ES-I3 (cell line): ENCODE results near the gene GAL3ST3.
"Not testable (repeated sequence)": the region's sequence is repeated elsewhere in the genome, so short reads cannot be mapped to it uniquely, and the experiment has no call there.

Experiments
- H3K36me3 ChIP-seq: 2 replicates; pipeline ENCODE4 v1.6.1; 2013; ENCODE audit warnings: mild to moderate bottlenecking, low read length, control low read depth, moderate library complexity; ENCODE audit not compliant: insufficient read depth
- H3K4me1 ChIP-seq: 2 replicates; pipeline ENCODE4 v1.6.1; 2013; ENCODE audit warnings: mild to moderate bottlenecking, control low read depth, low read length; ENCODE audit not compliant: insufficient read depth
- H3K9ac ChIP-seq: 2 replicates; pipeline ENCODE4 v1.6.1; 2013; ENCODE audit warnings: low read depth, mild to moderate bottlenecking, low read length, moderate library complexity
- H3K9me3 ChIP-seq: 2 replicates; pipeline ENCODE4 v1.6.1; 2013; ENCODE audit warnings: mild to moderate bottlenecking, low read length, moderate library complexity; ENCODE audit not compliant: control insufficient read depth, insufficient read depth

GAL3ST3 gene

GRCh38 chr11:66048547-66049323 lies at the start of gene GAL3ST3:
Gene GAL3ST3, minus strand, starts transcription at chr11:66049161. Its CDS starts 3,746 bp downstream, at chr11:66045415.
- peak within 1 kb of the TSS; percentile 51; the same call in 1 of the 2 replicates for H3K9ac ChIP-seq
- no peaks in the 10 kb centered on the region for H3K9me3 ChIP-seq

GRCh38 chr11:66092125-66092524 lies 43.2 kb upstream of the GAL3ST3 start:
- not testable (repeated sequence) for H3K9me3 ChIP-seq, H3K36me3 ChIP-seq, H3K4me1 ChIP-seq, H3K9ac ChIP-seq

More at GRCh38 chr11:66048547-66049323, at the start of gene GAL3ST3:
- Histone ChIP-seq H3K4me1 (peaks cover 15% of the 10 kb centered on the region; the same call in 1 of the 2 replicates), H3K36me3 (no peaks in the 10 kb centered on the region)

GRCh38 chr11:66090288-66090687 lies 41.3 kb upstream of the GAL3ST3 start:
- Histone ChIP-seq H3K36me3 (no peaks in the 10 kb centered on the region), H3K9me3 (no peaks in the 10 kb centered on the region), H3K4me1 (no peaks in the 10 kb centered on the region), H3K9ac (no peak overlapping the region)

GRCh38 chr11:66089067-66089466 lies 40.1 kb upstream of the GAL3ST3 start:
- Histone ChIP-seq H3K36me3 (no peaks in the 10 kb centered on the region), H3K4me1 (no peaks in the 10 kb centered on the region), H3K9ac (no peak overlapping the region), H3K9me3 (no peaks in the 10 kb centered on the region)

GRCh38 chr11:66087148-66087908 lies 38.4 kb upstream of the GAL3ST3 start:
- H3K9me3 ChIP-seq: no peaks in the 10 kb centered on the region
- H3K36me3 ChIP-seq: no peaks in the 10 kb centered on the region
- no peak overlapping the region for H3K9ac ChIP-seq
- no peaks in the 10 kb centered on the region for H3K4me1 ChIP-seq

- no peaks in the 10 kb centered on the region for H3K4me1 ChIP-seq
- H3K36me3 ChIP-seq: no peaks in the 10 kb centered on the region
- H3K9me3 ChIP-seq: no peaks in the 10 kb centered on the region
- no peak overlapping the region for H3K9ac ChIP-seq
Measured at GRCh38 chr11:66084821-66085475, 36.0 kb upstream of the GAL3ST3 start.

- Histone ChIP-seq H3K9me3 (no peaks in the 10 kb centered on the region), H3K9ac (no peak overlapping the region), H3K4me1 (no peaks in the 10 kb centered on the region), H3K36me3 (no peaks in the 10 kb centered on the region)
Measured at GRCh38 chr11:66083767-66084166, 34.8 kb upstream of the GAL3ST3 start.

- Histone ChIP-seq H3K9me3 (no peaks in the 10 kb centered on the region), H3K36me3 (no peaks in the 10 kb centered on the region), H3K9ac (no peak overlapping the region), H3K4me1 (no peaks in the 10 kb centered on the region)
Measured at GRCh38 chr11:66082946-66083698, 34.2 kb upstream of the GAL3ST3 start.

GRCh38 chr11:66081505-66081904 lies 32.5 kb upstream of the GAL3ST3 start:
- H3K4me1 ChIP-seq: no peaks in the 10 kb centered on the region
- no peaks in the 10 kb centered on the region for H3K9me3 ChIP-seq
- no peak overlapping the region for H3K9ac ChIP-seq
- H3K36me3 ChIP-seq: no peaks in the 10 kb centered on the region

- H3K9me3 ChIP-seq: no peaks in the 10 kb centered on the region
- no peaks in the 10 kb centered on the region for H3K4me1 ChIP-seq
- H3K36me3 ChIP-seq: no peaks in the 10 kb centered on the region
- H3K9ac ChIP-seq: no peak overlapping the region
Measured at GRCh38 chr11:66080055-66080817, 31.3 kb upstream of the GAL3ST3 start.

GRCh38 chr11:66078949-66079348 lies 30.0 kb upstream of the GAL3ST3 start:
- not testable (repeated sequence) for H3K9me3 ChIP-seq, H3K9ac ChIP-seq, H3K4me1 ChIP-seq, H3K36me3 ChIP-seq

- no peak overlapping the region for H3K9ac ChIP-seq
- H3K36me3 ChIP-seq: no peaks in the 10 kb centered on the region
- no peaks in the 10 kb centered on the region for H3K9me3 ChIP-seq
- H3K4me1 ChIP-seq: no peaks in the 10 kb centered on the region
Measured at GRCh38 chr11:66077927-66078326, 29.0 kb upstream of the GAL3ST3 start.

- Histone ChIP-seq H3K4me1 (no peaks in the 10 kb centered on the region), H3K36me3 (no peaks in the 10 kb centered on the region), H3K9me3 (no peaks in the 10 kb centered on the region)
Measured at GRCh38 chr11:66076561-66076960, 27.6 kb upstream of the GAL3ST3 start.

More at GRCh38 chr11:66076561-66076960, 27.6 kb upstream of the GAL3ST3 start:
- no peak overlapping the region for H3K9ac ChIP-seq
